B cell (primary cell): ENCODE data around the gene TOP2A.
A peak's percentile ranks its signal among the peaks of the same experiment; 100 is the strongest.

Source experiments
- CTCF ChIP-seq: fragments of 200-600 bp; IDR thresholded peaks from one replicate; pipeline ENCODE4 v1.8.0; 2022; ENCODE audit warnings: antibody characterized with exemption, mild to moderate bottlenecking
- EZH2 ChIP-seq: IDR thresholded peaks from 2 replicates; pipeline ENCODE4 v1.6.1; 2012; ENCODE audit warnings: borderline replicate concordance, low read depth, mild to moderate bottlenecking, moderate library complexity, low read length; ENCODE audit not compliant: insufficient read depth, poor library complexity, severe bottlenecking

DNA sequence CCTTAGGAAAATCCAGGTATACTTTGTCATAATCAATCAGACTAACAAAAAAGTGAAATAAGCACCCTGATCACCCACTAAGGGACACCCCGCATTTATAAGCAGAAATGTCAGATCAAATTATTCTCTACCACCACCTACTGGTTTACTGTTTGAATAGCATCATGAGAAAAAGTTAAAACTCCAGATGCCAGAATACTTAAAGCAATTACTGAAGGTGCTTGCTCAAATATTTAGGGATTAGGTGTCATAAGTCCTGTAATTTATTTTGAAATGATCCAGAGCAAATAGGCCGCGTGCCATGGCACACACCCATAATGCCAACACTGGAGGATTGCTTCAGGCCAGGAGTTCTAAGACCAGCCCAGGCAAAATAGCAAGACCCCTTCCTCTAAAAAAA, 2.3 kb downstream of the TOP2A start:
- TF ChIP-seq CTCF (peak; percentile 84), EZH2 (no peak)
